Suprapubic skin (tissue), 4 donors: ENCODE results near the gene IGFBP6. TPM values are rescaled to one million over a fixed set of nuclear protein-coding genes. Genes with fewer than 3 reads are reported as not detected.
A peak's percentile ranks its signal among the peaks of the same experiment; 100 is the strongest.
"Not testable (repeated sequence)": the region's sequence is repeated elsewhere in the genome, so short reads cannot be mapped to it uniquely, and the experiment has no call there.

ENCODE experiments used
- DNase-seq, 2 donors: peaks; one replicate each; pipeline ENCODE4 v3.0.0-alpha.2; 2019; ENCODE audit warnings: low spot score in 2 of 2
- H3K27ac ChIP-seq: fragments of 200-600 bp; sonication (generic); one replicate; pipeline ENCODE4 v1.5.1; 2019
- H3K27me3 ChIP-seq: fragments of 200-600 bp; sonication (generic); one replicate; pipeline ENCODE4 v1.5.1; 2019
- H3K36me3 ChIP-seq: fragments of 200-600 bp; sonication (generic); one replicate; pipeline ENCODE4 v1.5.1; 2019
- H3K4me1 ChIP-seq: fragments of 200-600 bp; sonication (generic); one replicate; pipeline ENCODE4 v1.5.1; 2019
- H3K4me3 ChIP-seq: fragments of 200-600 bp; sonication (generic); one replicate; pipeline ENCODE4 v1.5.1; 2019; ENCODE audit warnings: mild to moderate bottlenecking
- H3K9me3 ChIP-seq: fragments of 200-600 bp; sonication (generic); one replicate; pipeline ENCODE4 v1.5.1; 2019
- EP300 ChIP-seq: sonication (generic); formaldehyde crosslinking; IDR thresholded peaks from one replicate; pipeline ENCODE4 v1.6.1; 2017; ENCODE audit warnings: antibody characterized with exemption
- POLR2A ChIP-seq, 2 donors: fragments of 450-650 bp; IDR thresholded peaks; one replicate each; pipeline ENCODE4 v1.6.1; 2017; ENCODE audit warnings: antibody characterized with exemption in 2 of 2, mild to moderate bottlenecking in 2 of 2, moderate library complexity in 2 of 2
- POLR2AphosphoS5 ChIP-seq, 3 donors: sonication (generic); formaldehyde crosslinking; IDR thresholded peaks; one replicate each; pipeline ENCODE4 v1.6.1; 2017; ENCODE audit warnings: antibody characterized with exemption in 3 of 3
- WGBS: methylation state at CpG from one replicate; pipeline ENCODE4 v1.1.5; 2018; 5-methylcytosine and 5-hydroxymethylcytosine counted together
- total RNA-seq, 4 donors: library from RNA; depleted of rRNA; stranded (reverse); fragments of >200 nt; gene quantifications; one replicate each; pipeline ENCODE4 v1.1.0, GENCODE V29; 2016
- TF ChIP-seq, protein P1 (sequence below), 2 donors: fragments of 200-600 bp in 1 of 2; fragments of 450-650 bp in 1 of 2; sonication (generic) in 1 of 2; IDR thresholded peaks; one replicate each; pipeline ENCODE4 v1.5.1; 2016 to 2019; ENCODE audit warnings: antibody characterized with exemption in 2 of 2, mild to moderate bottlenecking in 1 of 2, moderate library complexity in 1 of 2

Gene IGFBP6
- total RNA-seq, 4 donors from 2014 or later: 19.2 to 97.0 (median 59.6) TPM

DNA sequence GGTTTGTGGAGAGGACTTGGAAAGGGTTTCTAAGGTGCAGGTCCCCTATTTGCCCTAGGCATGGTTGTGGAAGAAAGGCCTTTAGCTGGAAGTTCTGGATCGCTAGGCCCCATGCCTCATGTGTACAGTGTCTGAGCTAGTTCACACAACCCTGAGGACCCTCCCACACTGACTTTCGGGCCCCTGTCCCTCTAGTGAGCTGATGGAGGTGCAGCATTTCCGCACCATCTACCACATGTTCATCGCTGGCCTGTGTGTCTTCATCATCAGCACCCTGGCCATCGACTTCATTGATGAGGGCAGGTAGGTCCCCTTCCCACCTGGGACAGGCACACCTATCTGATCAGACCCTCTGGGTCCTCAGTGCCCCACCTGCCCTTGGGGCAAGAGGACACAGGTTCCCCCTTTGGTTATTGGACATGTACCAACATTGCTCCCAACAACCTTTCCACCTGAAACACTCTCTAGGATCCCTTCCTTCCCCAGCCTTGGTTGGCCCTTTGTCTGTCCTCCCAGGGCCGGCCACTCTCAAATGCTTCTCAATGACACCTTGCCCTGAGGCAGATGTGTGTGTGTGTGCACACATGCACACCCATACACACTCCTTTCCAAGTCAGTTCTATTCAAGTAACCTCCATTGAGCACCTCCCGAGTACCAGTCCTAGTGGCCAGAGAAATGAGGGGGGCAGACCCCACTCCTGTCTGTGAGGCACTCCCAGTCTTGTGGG, 8.4 kb downstream of the IGFBP6 start:
- Histone ChIP-seq H3K4me1 (peaks cover 8% of the 10 kb centered on the region), H3K27me3 (no peaks in the 10 kb centered on the region), H3K27ac (no peak overlapping the region), H3K36me3 (peaks cover 4% of the 10 kb centered on the region), H3K4me3 (no peak overlapping the region), H3K9me3 (no peaks in the 10 kb centered on the region)
- DNase-seq: peak; percentile 48 to 63
- no peak for TF ChIP-seq POLR2A (IDR thresholded peaks at IDR 0.05)
- TF ChIP-seq, protein P1, sequence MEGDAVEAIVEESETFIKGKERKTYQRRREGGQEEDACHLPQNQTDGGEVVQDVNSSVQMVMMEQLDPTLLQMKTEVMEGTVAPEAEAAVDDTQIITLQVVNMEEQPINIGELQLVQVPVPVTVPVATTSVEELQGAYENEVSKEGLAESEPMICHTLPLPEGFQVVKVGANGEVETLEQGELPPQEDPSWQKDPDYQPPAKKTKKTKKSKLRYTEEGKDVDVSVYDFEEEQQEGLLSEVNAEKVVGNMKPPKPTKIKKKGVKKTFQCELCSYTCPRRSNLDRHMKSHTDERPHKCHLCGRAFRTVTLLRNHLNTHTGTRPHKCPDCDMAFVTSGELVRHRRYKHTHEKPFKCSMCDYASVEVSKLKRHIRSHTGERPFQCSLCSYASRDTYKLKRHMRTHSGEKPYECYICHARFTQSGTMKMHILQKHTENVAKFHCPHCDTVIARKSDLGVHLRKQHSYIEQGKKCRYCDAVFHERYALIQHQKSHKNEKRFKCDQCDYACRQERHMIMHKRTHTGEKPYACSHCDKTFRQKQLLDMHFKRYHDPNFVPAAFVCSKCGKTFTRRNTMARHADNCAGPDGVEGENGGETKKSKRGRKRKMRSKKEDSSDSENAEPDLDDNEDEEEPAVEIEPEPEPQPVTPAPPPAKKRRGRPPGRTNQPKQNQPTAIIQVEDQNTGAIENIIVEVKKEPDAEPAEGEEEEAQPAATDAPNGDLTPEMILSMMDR (IDR thresholded peaks at IDR 0.05): no peak
- no peak for TF ChIP-seq EP300
- TF ChIP-seq POLR2AphosphoS5 (IDR thresholded peaks at IDR 0.05): no peak
- 80% methylated on average over 5 of the region's 7 CpGs for WGBS

DNA sequence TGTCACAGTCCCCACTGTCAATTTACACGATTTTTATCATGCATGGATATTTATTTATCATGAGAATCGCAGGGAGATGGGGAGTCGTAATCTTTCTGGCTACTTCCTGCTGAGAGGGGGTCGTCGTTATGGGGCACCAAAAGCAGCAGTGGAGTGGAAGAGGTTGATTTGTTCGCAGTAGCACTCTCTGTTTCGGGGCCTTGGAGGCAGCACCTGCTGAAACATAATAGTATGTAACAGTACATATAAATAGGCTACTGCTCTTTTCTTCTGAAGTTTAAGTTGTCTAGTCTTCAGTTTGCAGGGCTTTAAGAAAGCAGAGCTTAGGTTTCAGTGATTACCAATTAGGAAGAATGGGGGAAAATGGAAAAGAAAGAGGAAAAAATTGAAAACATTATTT, 9.7 kb downstream of the IGFBP6 start:
- Histone ChIP-seq H3K4me3 (no peak overlapping the region), H3K4me1 (peaks cover 8% of the 10 kb centered on the region), H3K27me3 (no peaks in the 10 kb centered on the region), H3K36me3 (no peaks in the 10 kb centered on the region), H3K9me3 (no peaks in the 10 kb centered on the region), H3K27ac (no peak overlapping the region)
- 70% methylated on average over 7 of the region's 7 CpGs for WGBS
- peak in 1 of 2 donors; percentile 16 for DNase-seq
- TF ChIP-seq, protein P1 (IDR thresholded peaks at IDR 0.05): no peak
- no peak for TF ChIP-seq POLR2A (IDR thresholded peaks at IDR 0.05)
- TF ChIP-seq POLR2AphosphoS5 (IDR thresholded peaks at IDR 0.05): no peak
- TF ChIP-seq EP300: no peak

DNA sequence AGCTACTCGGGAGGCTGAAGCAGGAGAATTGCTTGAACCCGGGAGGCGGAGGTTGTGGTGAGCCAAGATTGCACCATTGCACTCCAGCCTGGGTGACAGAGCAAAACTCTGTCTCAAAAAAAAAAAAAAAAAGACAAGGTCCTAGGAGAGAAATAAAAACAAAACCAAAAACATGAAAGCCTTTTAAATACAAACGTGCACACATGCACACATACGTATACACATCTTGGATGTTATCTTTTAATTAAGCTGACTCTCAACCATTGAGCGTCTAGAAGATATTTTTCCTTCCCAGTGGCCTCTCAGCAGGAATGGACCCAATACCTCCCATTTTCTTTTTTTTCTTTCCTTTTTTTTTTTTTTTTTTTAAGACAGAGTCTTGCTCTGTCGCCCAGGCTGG, 15.0 kb downstream of the IGFBP6 start:
- H3K4me1 ChIP-seq, H3K36me3 ChIP-seq, H3K27me3 ChIP-seq, H3K4me3 ChIP-seq, H3K27ac ChIP-seq, H3K9me3 ChIP-seq: not testable (repeated sequence)
- WGBS: 86% methylated on average over 7 of the region's 7 CpGs
- DNase-seq: peak in 1 of 2 donors; percentile 4

DNA sequence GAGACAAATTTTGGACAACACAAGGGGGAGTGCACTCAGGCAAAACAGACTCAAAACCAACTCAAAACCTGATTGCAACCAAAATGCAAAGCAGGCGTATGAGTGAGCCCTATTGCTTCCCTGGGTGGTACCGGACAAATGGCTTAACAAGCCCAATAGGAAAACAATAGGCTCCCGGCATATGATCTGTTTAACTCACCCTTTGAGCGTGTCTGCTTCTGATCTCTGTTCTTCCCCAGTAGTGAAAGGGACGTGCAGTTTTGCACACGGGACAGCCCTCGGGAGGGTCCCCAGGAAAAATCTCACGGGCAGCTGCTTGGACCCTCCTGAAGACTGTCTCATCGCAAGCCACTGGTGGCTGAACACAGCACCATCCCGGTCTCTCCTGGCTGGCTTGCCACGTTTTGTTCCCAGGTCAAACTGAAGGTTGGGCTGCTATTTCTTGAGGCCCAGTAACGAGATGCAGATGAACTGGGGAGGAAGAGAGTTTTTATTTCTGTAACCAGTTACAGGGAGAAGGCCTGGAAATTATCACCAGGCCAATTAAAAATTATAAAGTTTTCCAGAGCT, 15.8 kb downstream of the IGFBP6 start:
- Histone ChIP-seq H3K27ac (no peak overlapping the region), H3K9me3 (no peaks in the 10 kb centered on the region), H3K27me3 (no peaks in the 10 kb centered on the region), H3K4me3 (no peak overlapping the region), H3K4me1 (no peaks in the 10 kb centered on the region), H3K36me3 (no peaks in the 10 kb centered on the region)
- TF ChIP-seq POLR2AphosphoS5 (IDR thresholded peaks at IDR 0.05) (no peak), EP300 (no peak), POLR2A (IDR thresholded peaks at IDR 0.05) (no peak)
- TF ChIP-seq, protein P1 (IDR thresholded peaks at IDR 0.05): no peak
- DNase-seq: peak in 1 of 2 donors; percentile 19
- 71% methylated on average over 12 of the region's 12 CpGs for WGBS

DNA sequence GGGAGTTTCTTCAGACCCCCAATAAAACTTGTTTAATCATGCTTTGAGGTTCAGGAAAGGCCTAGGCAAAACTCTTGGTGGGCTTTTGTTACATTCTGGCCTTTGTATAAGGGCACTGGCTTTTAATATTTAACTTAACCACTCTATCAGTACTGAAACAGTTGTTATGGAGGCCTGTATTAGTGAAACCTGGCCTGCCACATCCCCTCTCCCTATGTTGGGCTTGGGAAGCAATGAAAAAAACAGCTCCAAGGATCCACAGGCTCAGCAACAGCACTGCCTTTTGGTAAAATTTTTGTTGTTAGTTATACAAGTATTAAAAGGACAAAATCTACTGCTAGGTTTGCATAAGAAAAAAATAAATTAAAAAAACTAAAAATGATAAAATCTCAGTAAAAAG, 16.5 kb downstream of the IGFBP6 start:
- H3K9me3 ChIP-seq: no peaks in the 10 kb centered on the region
- no peak overlapping the region for H3K4me3 ChIP-seq
- H3K27me3 ChIP-seq: no peaks in the 10 kb centered on the region
- H3K36me3 ChIP-seq: no peaks in the 10 kb centered on the region
- no peaks in the 10 kb centered on the region for H3K4me1 ChIP-seq
- DNase-seq: no peak
- no peak overlapping the region for H3K27ac ChIP-seq
- no peak for TF ChIP-seq EP300
- TF ChIP-seq, protein P1 (IDR thresholded peaks at IDR 0.05): no peak
- no peak for TF ChIP-seq POLR2A (IDR thresholded peaks at IDR 0.05)
- no peak for TF ChIP-seq POLR2AphosphoS5 (IDR thresholded peaks at IDR 0.05)
